Body of pancreas (tissue), 4 donors: ENCODE measurements around the gene WBP1L. TPM values are rescaled to one million over a fixed set of nuclear protein-coding genes. Genes with fewer than 3 reads are reported as not detected.
"Not testable (repeated sequence)": the region's sequence is repeated elsewhere in the genome, so short reads cannot be mapped to it uniquely, and the experiment has no call there.

Source experiments
- ATAC-seq: fragments of 150-250 bp; one replicate; pipeline ENCODE4 v1.9.1; 2016
- DNase-seq, 4 donors: peaks; one replicate each; pipeline ENCODE4 v3.0.0-alpha.2; 2019
- H3K27ac ChIP-seq, 4 donors: fragments of 200-600 bp; sonication (generic); 1 replicate in 3 of 4; 2 replicates in 1 of 4; pipeline versions ENCODE4 v1.5.1 to v1.6.1; 2016 to 2019; ENCODE audit warnings: mild to moderate bottlenecking in 1 of 4, mixed read lengths in 1 of 4, moderate library complexity in 1 of 4
- H3K27me3 ChIP-seq, 2 donors: fragments of 200-600 bp; sonication (generic); one replicate each; pipeline ENCODE4 v1.6.0; 2016; ENCODE audit warnings: mild to moderate bottlenecking in 1 of 2
- H3K36me3 ChIP-seq, 2 donors: fragments of 200-600 bp; sonication (generic); replicated peaks in 1 of 2; 2 replicates each; pipeline ENCODE4 v1.5.1; 2016; ENCODE audit warnings: low read depth in 2 of 2; ENCODE audit not compliant: insufficient read depth in 1 of 2
- H3K4me1 ChIP-seq: fragments of 200-600 bp; sonication (generic); one replicate; pipeline ENCODE4 v1.6.0; 2016
- H3K4me3 ChIP-seq, 2 donors: fragments of 200-600 bp; sonication (generic); 1 replicate in 1 of 2; 2 replicates in 1 of 2; pipeline ENCODE4 v1.5.1; 2016 to 2019
- H3K9me3 ChIP-seq, 3 donors: fragments of 200-600 bp; sonication (generic); 1 replicate in 2 of 3; 2 replicates in 1 of 3; pipeline ENCODE4 v1.5.1; 2016
- POLR2A ChIP-seq, 3 donors: fragments of 450-650 bp; IDR thresholded peaks; one replicate each; pipeline ENCODE4 v1.6.1; 2016; ENCODE audit warnings: antibody characterized with exemption in 3 of 3, mild to moderate bottlenecking in 2 of 3
- WGBS, 2 donors: methylation state at CpG; one replicate each; pipeline ENCODE4 v1.1.5; 2017; 5-methylcytosine and 5-hydroxymethylcytosine counted together
- intact Hi-C: fragments of 100-400 bp; cut with DNase I; formaldehyde crosslinking; loops from one replicate; pipeline ENCODE4 v1.15.1; 2023
- total RNA-seq, 2 donors: library from RNA; depleted of rRNA; stranded (reverse); fragments of >200 nt; gene quantifications; one replicate each; pipeline ENCODE4 v1.1.0, GENCODE V29; 2016
- TF ChIP-seq, protein P1 (sequence below), 7 experiments: fragments of 450-650 bp in 4 of 7; fragments of 200-600 bp in 3 of 7; sonication (generic) in 3 of 7; IDR thresholded peaks; one replicate each; pipeline ENCODE4 v1.5.1; 2016 to 2019; ENCODE audit warnings: antibody characterized with exemption in 7 of 7

WBP1L gene
- total RNA-seq, 2 donors from 2014 or later, result 30.6 to 55.4 TPM

DNA sequence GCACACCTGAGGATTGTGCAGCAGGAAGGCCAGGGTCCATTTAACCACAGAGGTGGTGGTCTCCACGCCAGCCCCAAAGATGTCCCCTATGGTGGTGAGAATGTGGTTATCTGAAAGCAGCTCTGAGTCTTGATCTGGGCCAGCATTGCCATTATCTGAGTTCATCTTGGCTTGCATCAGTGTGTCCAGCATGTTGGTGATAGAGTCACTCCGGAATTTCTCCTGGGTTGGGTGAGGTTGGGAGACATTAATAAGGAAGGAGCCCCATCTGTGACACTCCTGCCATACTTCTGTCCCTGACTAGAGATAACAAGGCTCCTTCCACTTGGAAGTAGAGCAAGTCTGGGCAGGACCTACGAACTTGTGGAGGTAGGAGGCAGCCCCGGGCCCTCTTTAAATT, 89.2 kb downstream of the WBP1L start:
- intact Hi-C loops, result loop anchor here (5.0 to 10.0 kb wide), 3 partner anchors 64 to 412 kb away; partner anchors contain the start of gene RPEL1
- Histone ChIP-seq H3K36me3 (no peaks in the 10 kb centered on the region), H3K9me3 (no peaks in the 10 kb centered on the region), H3K4me3 (no peak overlapping the region), H3K27ac (no peak overlapping the region), H3K27me3 (no peaks in the 10 kb centered on the region), H3K4me1 (peaks cover 12% of the 10 kb centered on the region)
- whole genome bisulfite sequencing, 2 donors, result 71 to 73% methylated on average over 3 to 4 of the region's 4 CpGs
- ATAC-seq (no peak), DNase-seq (no peak)
- no peak for TF ChIP-seq POLR2A (IDR thresholded peaks at IDR 0.05)
- TF ChIP-seq, protein P1, sequence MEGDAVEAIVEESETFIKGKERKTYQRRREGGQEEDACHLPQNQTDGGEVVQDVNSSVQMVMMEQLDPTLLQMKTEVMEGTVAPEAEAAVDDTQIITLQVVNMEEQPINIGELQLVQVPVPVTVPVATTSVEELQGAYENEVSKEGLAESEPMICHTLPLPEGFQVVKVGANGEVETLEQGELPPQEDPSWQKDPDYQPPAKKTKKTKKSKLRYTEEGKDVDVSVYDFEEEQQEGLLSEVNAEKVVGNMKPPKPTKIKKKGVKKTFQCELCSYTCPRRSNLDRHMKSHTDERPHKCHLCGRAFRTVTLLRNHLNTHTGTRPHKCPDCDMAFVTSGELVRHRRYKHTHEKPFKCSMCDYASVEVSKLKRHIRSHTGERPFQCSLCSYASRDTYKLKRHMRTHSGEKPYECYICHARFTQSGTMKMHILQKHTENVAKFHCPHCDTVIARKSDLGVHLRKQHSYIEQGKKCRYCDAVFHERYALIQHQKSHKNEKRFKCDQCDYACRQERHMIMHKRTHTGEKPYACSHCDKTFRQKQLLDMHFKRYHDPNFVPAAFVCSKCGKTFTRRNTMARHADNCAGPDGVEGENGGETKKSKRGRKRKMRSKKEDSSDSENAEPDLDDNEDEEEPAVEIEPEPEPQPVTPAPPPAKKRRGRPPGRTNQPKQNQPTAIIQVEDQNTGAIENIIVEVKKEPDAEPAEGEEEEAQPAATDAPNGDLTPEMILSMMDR (IDR thresholded peaks at IDR 0.05), result no peak

DNA sequence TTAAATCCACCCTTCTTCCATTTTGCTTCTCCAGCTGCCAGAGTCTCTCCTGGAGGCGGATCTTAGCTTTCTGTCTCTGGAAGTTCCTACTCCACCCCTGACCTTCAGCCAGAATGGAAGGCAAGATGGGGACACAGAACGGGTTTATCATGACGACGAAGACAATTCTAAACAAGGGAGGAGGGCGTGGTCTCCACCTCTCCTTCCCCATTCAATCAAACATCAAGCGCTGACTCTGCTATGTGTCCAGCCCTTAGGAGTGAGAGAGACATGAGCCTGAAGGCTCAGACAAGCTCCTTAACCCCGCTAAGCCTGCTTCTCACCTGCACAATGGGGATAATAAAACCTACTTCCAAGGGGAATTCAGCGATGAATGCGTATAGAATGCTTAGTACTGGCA, 90.4 kb downstream of the WBP1L start:
- H3K9me3 ChIP-seq, result no peaks in the 10 kb centered on the region
- peaks cover 12% of the 10 kb centered on the region for H3K4me1 ChIP-seq
- ATAC-seq (no peak), DNase-seq (no peak)
- H3K27me3 ChIP-seq, result no peaks in the 10 kb centered on the region
- H3K27ac ChIP-seq, result no peak overlapping the region
- intact Hi-C loops, result loop anchor here (5.0 to 10.0 kb wide), 3 partner anchors 63 to 411 kb away; partner anchors contain the start of gene RPEL1
- no peaks in the 10 kb centered on the region for H3K36me3 ChIP-seq
- TF ChIP-seq, protein P1 (IDR thresholded peaks at IDR 0.05), result no peak
- TF ChIP-seq POLR2A (IDR thresholded peaks at IDR 0.05), result no peak
- H3K4me3 ChIP-seq, result no peak overlapping the region
- WGBS, 2 donors, result 46 to 48% methylated on average over 9 of the region's 9 CpGs

DNA sequence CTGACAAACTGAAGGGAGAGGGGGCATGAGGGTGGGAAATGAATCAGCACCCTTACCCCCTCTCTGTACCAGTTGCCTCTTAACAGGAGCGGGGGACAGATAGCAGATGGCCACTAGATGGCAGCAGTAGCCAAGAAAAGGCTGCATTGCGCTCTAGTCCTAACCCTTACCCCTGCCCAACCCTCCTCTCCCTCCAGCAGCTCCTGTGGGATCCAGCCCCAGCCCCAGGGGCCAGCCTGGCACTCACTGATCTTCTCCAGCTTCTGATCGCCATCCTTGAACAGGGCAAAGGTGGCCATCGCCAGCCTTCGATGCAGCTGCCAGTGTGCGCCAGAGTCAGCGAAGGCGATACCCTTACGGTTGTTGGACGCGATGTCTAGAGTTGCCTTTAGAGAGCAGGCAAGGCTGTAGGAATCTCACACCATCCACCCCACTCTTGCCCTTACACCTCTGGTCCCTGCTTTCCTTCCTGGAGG, 91.3 kb downstream of the WBP1L start:
- no peaks in the 10 kb centered on the region for H3K9me3 ChIP-seq
- no peaks in the 10 kb centered on the region for H3K27me3 ChIP-seq
- intact Hi-C loops, result loop anchor here (10.0 kb wide), 1 partner anchor 410 kb away; the partner anchor contains the start of gene RPEL1
- no peak overlapping the region for H3K4me3 ChIP-seq
- no peaks in the 10 kb centered on the region for H3K36me3 ChIP-seq
- ATAC-seq (peak; percentile 85), DNase-seq (peak; percentile 80 to 84 (median 81))
- H3K4me1 ChIP-seq, result peaks cover 12% of the 10 kb centered on the region
- H3K27ac ChIP-seq, result no peak overlapping the region
- WGBS, 2 donors, result 65 to 67% methylated on average over 7 to 11 of the region's 11 CpGs
- no peak for TF ChIP-seq POLR2A (IDR thresholded peaks at IDR 0.05)
- TF ChIP-seq, protein P1 (IDR thresholded peaks at IDR 0.05), result peak; percentile 66 to 93 (median 85)

DNA sequence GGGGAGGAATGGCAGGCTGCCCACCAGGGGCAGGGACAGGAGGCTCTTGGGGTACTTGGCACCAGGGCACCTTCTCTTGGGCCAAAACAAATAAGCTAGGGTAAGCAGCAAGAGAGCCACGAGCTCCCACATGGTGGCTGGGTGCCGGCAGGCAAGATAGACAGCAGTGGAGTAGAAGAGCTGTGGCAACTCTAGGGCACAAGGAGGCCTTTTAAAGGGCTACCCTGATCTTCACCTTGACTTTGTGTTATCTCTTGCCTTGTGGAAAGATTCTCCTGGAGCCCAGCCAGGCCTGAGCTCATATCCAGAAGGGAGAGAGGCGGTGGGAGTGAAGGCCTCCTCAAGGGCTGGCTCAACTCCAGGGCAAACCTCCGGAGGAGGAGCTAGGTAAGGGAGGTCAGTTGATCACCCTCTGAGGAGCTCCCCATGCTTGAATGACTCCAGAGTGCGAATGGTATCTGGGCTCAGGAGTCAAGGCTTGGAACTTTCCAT, 93.5 kb downstream of the WBP1L start, which contains the start of gene CYP17A1:
Gene CYP17A1 (minus strand): TSS at position 184 of the 492 bp plus-strand sequence. CDS start 52 bp downstream, at position 132.
- WGBS, 2 donors, result 30 to 31% methylated on average over 4 to 5 of the region's 5 CpGs
- H3K4me3 ChIP-seq, result no peak within 1 kb of the TSS
- H3K27me3 ChIP-seq, result no peaks in the 10 kb centered on the region
- peak; percentile 57 to 78 (median 74) for DNase-seq
- no peak within 1 kb of the TSS for H3K27ac ChIP-seq
- TF ChIP-seq, protein P1 (IDR thresholded peaks at IDR 0.05), result no peak
- TF ChIP-seq POLR2A (IDR thresholded peaks at IDR 0.05), result no peak
- intact Hi-C loops, result loop anchor here (10.0 kb wide), 1 partner anchor 408 kb away; the partner anchor contains the start of gene RPEL1
- no peaks in the 10 kb centered on the region for H3K36me3 ChIP-seq
- H3K4me1 ChIP-seq, result peaks cover 17% of the 10 kb centered on the region
- no peaks in the 10 kb centered on the region for H3K9me3 ChIP-seq
- peak; percentile 62 for ATAC-seq

DNA sequence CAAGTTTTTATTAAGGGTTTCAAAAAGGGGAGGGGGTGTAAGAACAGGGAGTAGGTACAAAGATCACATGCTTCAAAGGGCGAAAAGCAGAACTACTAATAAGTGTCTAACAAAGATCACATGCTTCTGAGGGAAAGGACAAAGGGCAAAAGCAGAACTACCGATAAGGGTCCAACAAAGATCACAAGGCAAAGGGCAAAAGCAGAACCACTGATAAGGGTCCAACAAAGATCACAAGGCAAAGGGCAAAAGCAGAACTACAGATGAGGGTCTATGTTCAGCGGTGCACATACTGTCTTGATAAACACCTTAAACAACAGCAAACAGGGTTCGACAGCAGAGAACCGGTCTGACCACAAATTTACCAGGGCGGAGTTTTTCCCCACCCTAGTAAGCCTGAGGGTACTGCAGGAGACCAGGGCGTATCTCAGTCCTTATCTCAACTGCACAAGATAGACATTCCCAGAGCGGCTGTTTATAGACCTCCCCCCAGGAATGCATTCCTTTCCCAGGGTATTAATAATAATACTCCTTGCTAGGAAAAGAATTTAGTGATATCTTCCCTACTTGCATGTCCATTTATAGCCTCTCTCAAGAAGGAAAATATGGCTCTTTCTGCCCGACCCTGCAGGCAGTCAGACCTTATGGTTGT, 94.7 kb downstream of the WBP1L start:
- not testable (repeated sequence) for H3K4me3 ChIP-seq, H3K27ac ChIP-seq, H3K9me3 ChIP-seq, H3K36me3 ChIP-seq, DNase-seq, ATAC-seq, H3K27me3 ChIP-seq
- 73 to 76% methylated on average over 9 of the region's 9 CpGs for WGBS, 2 donors
- intact Hi-C loops, result loop anchor here (10.0 kb wide), 1 partner anchor 406 kb away; the partner anchor contains the start of gene RPEL1
- H3K4me1 ChIP-seq, result peaks cover 17% of the 10 kb centered on the region
